OCI-LY1 (cell line): ENCODE measurements around the gene EEF1G.

Experiments used
- EZH2 ChIP-seq: fragments of 200-600 bp; sonication (generic), shearing (Covaris generic); IDR thresholded peaks from 2 replicates; pipeline ENCODE4 v1.8.0; 2017; ENCODE audit warnings: borderline replicate concordance, mixed run types, mild to moderate bottlenecking, antibody characterized with exemption, low read length, moderate library complexity, mixed read lengths
- TF ChIP-seq, protein P1 (sequence below): fragments of 200-600 bp; sonication (generic), shearing (Covaris generic); IDR thresholded peaks from 2 replicates; pipeline ENCODE4 v1.5.1; 2017; ENCODE audit warnings: mild to moderate bottlenecking, antibody characterized with exemption, low read length, moderate library complexity, mixed read lengths

DNA sequence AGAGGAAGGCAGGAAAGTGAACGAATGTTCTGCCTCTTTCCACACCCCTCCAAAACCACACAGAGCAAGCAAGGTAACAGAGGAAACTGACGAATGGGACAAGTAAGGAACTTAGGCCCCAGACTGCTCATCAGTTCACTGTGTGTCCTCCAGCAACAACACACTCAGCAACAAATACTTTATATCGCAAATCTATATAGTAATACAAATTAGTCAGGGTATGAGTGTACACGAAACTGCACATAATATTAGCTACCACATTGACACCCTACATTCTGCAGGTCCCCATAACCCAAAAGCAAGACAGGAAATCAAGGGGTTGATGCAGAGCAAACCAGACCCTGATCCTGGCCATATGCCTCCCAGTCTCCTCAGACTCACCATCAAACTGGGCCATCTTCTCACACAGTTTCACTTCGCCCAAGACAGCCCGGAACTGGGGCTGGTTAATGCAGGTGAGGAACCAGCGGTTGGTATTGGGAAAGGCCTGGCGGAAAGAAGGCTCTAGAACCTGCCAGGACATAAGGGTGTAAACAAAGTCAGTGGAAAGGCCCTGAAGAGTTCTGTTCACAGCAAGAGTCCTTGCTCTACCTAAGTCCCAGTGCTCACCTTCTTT lies 6.6 kb downstream of the EEF1G start:
- TF ChIP-seq, protein P1, sequence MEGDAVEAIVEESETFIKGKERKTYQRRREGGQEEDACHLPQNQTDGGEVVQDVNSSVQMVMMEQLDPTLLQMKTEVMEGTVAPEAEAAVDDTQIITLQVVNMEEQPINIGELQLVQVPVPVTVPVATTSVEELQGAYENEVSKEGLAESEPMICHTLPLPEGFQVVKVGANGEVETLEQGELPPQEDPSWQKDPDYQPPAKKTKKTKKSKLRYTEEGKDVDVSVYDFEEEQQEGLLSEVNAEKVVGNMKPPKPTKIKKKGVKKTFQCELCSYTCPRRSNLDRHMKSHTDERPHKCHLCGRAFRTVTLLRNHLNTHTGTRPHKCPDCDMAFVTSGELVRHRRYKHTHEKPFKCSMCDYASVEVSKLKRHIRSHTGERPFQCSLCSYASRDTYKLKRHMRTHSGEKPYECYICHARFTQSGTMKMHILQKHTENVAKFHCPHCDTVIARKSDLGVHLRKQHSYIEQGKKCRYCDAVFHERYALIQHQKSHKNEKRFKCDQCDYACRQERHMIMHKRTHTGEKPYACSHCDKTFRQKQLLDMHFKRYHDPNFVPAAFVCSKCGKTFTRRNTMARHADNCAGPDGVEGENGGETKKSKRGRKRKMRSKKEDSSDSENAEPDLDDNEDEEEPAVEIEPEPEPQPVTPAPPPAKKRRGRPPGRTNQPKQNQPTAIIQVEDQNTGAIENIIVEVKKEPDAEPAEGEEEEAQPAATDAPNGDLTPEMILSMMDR = no peak
- TF ChIP-seq EZH2 = no peak
